H1 (cell line): ENCODE data around the gene CFAP100. TPM values are rescaled to one million over a fixed set of nuclear protein-coding genes. Genes with fewer than 3 reads are reported as not detected.
A peak's percentile ranks its signal among the peaks of the same experiment; 100 is the strongest.

Experiments used
- CTCF ChIA-PET: fragments of 300-600 bp; sonication (Branson Sonifier 250); formaldehyde crosslinking; loops from one replicate; lab custom pipeline; 2021; ENCODE audit not compliant: partially characterized antibody; lab: Charles Lee
- POLR2A ChIA-PET: fragments of 300-600 bp; sonication (Branson Sonifier 250); formaldehyde crosslinking; loops from one replicate; lab custom pipeline; 2021; ENCODE audit warnings: inconsistent platforms; ENCODE audit not compliant: partially characterized antibody; lab: Charles Lee
- DNase-seq, 2 experiments: peaks; one replicate each; pipeline versions ENCODE4 v3.0.0 to v3.0.0-alpha.2; 2010 to 2022; ENCODE audit warnings: low spot score in 2 of 2, low read depth in 1 of 2, mixed read lengths in 1 of 2
- FAIRE-seq: peaks from 2 replicates; lab custom pipeline; 2011; peaks lifted over from hg19 to GRCh38; lab: Jason Lieb, UNC
- H2AFZ ChIP-seq: 2 replicates; pipeline ENCODE4 v1.8.1; 2012; ENCODE audit warnings: low read length, inconsistent platforms
- H2AK5ac ChIP-seq: 2 replicates; pipeline ENCODE4 v1.6.1; 2013; ENCODE audit warnings: low read depth, low read length
- H2BK120ac ChIP-seq: replicated peaks from 2 replicates; pipeline ENCODE3; 2013; ENCODE audit warnings: low read depth, low read length, inconsistent platforms
- H2BK12ac ChIP-seq: 2 replicates; pipeline ENCODE4 v1.6.1; 2013; ENCODE audit warnings: low read depth, low read length
- H2BK15ac ChIP-seq: 2 replicates; pipeline ENCODE4 v1.6.1; 2013; ENCODE audit warnings: low read length
- H2BK20ac ChIP-seq: 2 replicates; pipeline ENCODE4 v1.6.1; 2013; ENCODE audit warnings: low read length
- H2BK5ac ChIP-seq: 2 replicates; pipeline ENCODE4 v1.6.1; 2013; ENCODE audit warnings: low read depth, low read length
- H3K14ac ChIP-seq: 2 replicates; pipeline ENCODE4 v1.6.1; 2013; ENCODE audit warnings: inconsistent platforms; ENCODE audit not compliant: insufficient read length
- H3K18ac ChIP-seq: 2 replicates; pipeline ENCODE4 v1.6.1; 2013; ENCODE audit warnings: low read length; ENCODE audit errors: extremely low read depth
- H3K23ac ChIP-seq: 2 replicates; pipeline ENCODE4 v1.6.1; 2013; ENCODE audit warnings: inconsistent platforms; ENCODE audit not compliant: insufficient read length
- H3K23me2 ChIP-seq: 2 replicates; pipeline ENCODE4 v1.6.1; 2013; ENCODE audit warnings: low read depth, low read length
- H3K27ac ChIP-seq: 2 replicates; pipeline ENCODE4 v1.6.1; 2011; ENCODE audit warnings: low read depth, low read length, inconsistent platforms
- H3K27me3 ChIP-seq, 4 experiments: replicated peaks in 1 of 4; 1 replicate in 1 of 4; 2 replicates in 3 of 4; pipeline versions ENCODE4 v1.6.1 to v1.8.1; 2011 to 2013; ENCODE audit warnings: low read length in 3 of 4, mild to moderate bottlenecking in 3 of 4, inconsistent platforms in 2 of 4, mixed read lengths in 2 of 4, moderate library complexity in 1 of 4; ENCODE audit not compliant: control insufficient read depth in 3 of 4, insufficient read depth in 3 of 4; ENCODE audit errors: extremely low read depth in 1 of 4
- H3K36me3 ChIP-seq, 4 experiments: 2 replicates each; pipeline versions ENCODE4 v1.6.1 to v1.8.1; 2011 to 2013; ENCODE audit warnings: mild to moderate bottlenecking in 4 of 4, low read length in 3 of 4, moderate library complexity in 2 of 4, control low read depth in 1 of 4, inconsistent platforms in 1 of 4; ENCODE audit not compliant: insufficient read depth in 4 of 4, control insufficient read depth in 2 of 4
- H3K4ac ChIP-seq: replicated peaks from 2 replicates; pipeline ENCODE3; 2013; ENCODE audit warnings: low read length, low read depth, mixed read lengths, inconsistent platforms; ENCODE audit not compliant: insufficient read length
- H3K4me1 ChIP-seq, 4 experiments: replicated peaks in 1 of 4; 1 replicate in 1 of 4; 2 replicates in 3 of 4; pipeline versions ENCODE4 v1.6.1 to v1.8.1; 2011 to 2013; ENCODE audit warnings: low read length in 3 of 4, inconsistent platforms in 2 of 4, mixed read lengths in 1 of 4; ENCODE audit not compliant: insufficient read depth in 4 of 4, control insufficient read depth in 3 of 4
- H3K4me2 ChIP-seq, 2 experiments: 2 replicates each; pipeline versions ENCODE4 v1.6.1 to v1.8.1; 2011 to 2013; ENCODE audit warnings: low read depth in 2 of 2, low read length in 2 of 2, control low read depth in 1 of 2, inconsistent platforms in 1 of 2, mild to moderate bottlenecking in 1 of 2; ENCODE audit not compliant: insufficient read depth in 1 of 2
- H3K4me3 ChIP-seq, 4 experiments: fragments of 200-600, 300-600 bp in 1 of 4; sonication (generic), shearing (Covaris generic), sonication (Bioruptor Twin) in 1 of 4; 2 replicates each; pipeline versions ENCODE4 v1.5.1 to v1.8.1; 2011 to 2016; ENCODE audit warnings: low read length in 4 of 4, low read depth in 3 of 4, control low read depth in 2 of 4, inconsistent platforms in 2 of 4, mild to moderate bottlenecking in 2 of 4, mixed read lengths in 1 of 4, moderate library complexity in 1 of 4; ENCODE audit not compliant: insufficient read depth in 2 of 4; ENCODE audit errors: extremely low read depth in 1 of 4
- H3K56ac ChIP-seq: replicated peaks from 2 replicates; pipeline ENCODE3; 2013; ENCODE audit warnings: low read depth, mild to moderate bottlenecking, mixed read lengths, low read length, inconsistent platforms; ENCODE audit not compliant: insufficient read length
- H3K79me1 ChIP-seq: 2 replicates; pipeline ENCODE4 v1.6.1; 2013; ENCODE audit warnings: low read depth, low read length, control low read depth
- H3K79me2 ChIP-seq, 2 experiments: 2 replicates each; pipeline versions ENCODE4 v1.6.1 to v1.8.1; 2012 to 2013; ENCODE audit warnings: low read length in 2 of 2, mild to moderate bottlenecking in 2 of 2, inconsistent platforms in 1 of 2; ENCODE audit not compliant: insufficient read depth in 2 of 2, control insufficient read depth in 1 of 2
- H3K9ac ChIP-seq, 4 experiments: replicated peaks in 1 of 4; 1 replicate in 1 of 4; 2 replicates in 3 of 4; pipeline versions ENCODE4 v1.6.1 to v1.8.1; 2011 to 2013; ENCODE audit warnings: low read depth in 3 of 4, low read length in 3 of 4, control low read depth in 2 of 4, mild to moderate bottlenecking in 2 of 4, moderate library complexity in 2 of 4, inconsistent platforms in 1 of 4; ENCODE audit errors: extremely low read depth in 1 of 4
- H3K9me3 ChIP-seq, 2 experiments: 2 replicates each; pipeline versions ENCODE4 v1.6.1 to v1.8.1; 2012 to 2013; ENCODE audit warnings: mild to moderate bottlenecking in 2 of 2, moderate library complexity in 2 of 2, control low read depth in 1 of 2, inconsistent platforms in 1 of 2, low read depth in 1 of 2, low read length in 1 of 2, mixed read lengths in 1 of 2; ENCODE audit not compliant: insufficient read depth in 2 of 2
- H4K20me1 ChIP-seq, 2 experiments: replicated peaks in 1 of 2; 2 replicates each; pipeline versions ENCODE3 to v1.8.1; 2011 to 2013; ENCODE audit warnings: inconsistent platforms in 2 of 2, low read length in 2 of 2, mild to moderate bottlenecking in 1 of 2; ENCODE audit not compliant: insufficient read depth in 2 of 2, control insufficient read depth in 1 of 2
- H4K5ac ChIP-seq: 2 replicates; pipeline ENCODE4 v1.6.1; 2013; ENCODE audit warnings: low read length, low read depth, mixed read lengths, inconsistent platforms; ENCODE audit not compliant: insufficient read length
- H4K8ac ChIP-seq: 2 replicates; pipeline ENCODE4 v1.8.0; 2013; ENCODE audit warnings: mild to moderate bottlenecking, moderate library complexity, low read length, inconsistent platforms; ENCODE audit not compliant: insufficient read depth; ENCODE audit errors: extremely low read depth
- H4K91ac ChIP-seq: replicated peaks from 2 replicates; pipeline ENCODE3; 2013; ENCODE audit warnings: low read length, mixed read lengths, inconsistent platforms; ENCODE audit not compliant: insufficient read length
- BCL11A ChIP-seq, 2 experiments: IDR thresholded peaks; one replicate each; pipeline ENCODE4 v1.6.1; 2011; ENCODE audit warnings: low read depth in 2 of 2, low read length in 2 of 2, mild to moderate bottlenecking in 2 of 2
- CEBPB ChIP-seq: IDR thresholded peaks from 2 replicates; pipeline ENCODE4 v1.6.1; 2012; ENCODE audit warnings: low read depth, low read length
- CHD2 ChIP-seq: IDR thresholded peaks from 2 replicates; pipeline ENCODE4 v1.6.1; 2012; ENCODE audit warnings: low read length, improper control_type of control experiment
- EGR1 ChIP-seq: IDR thresholded peaks from 2 replicates; pipeline ENCODE4 v1.6.1; 2011; ENCODE audit warnings: low read depth, low read length, borderline replicate concordance
- FOSL1 ChIP-seq: IDR thresholded peaks from 2 replicates; pipeline ENCODE4 v1.6.1; 2011; ENCODE audit warnings: mild to moderate bottlenecking, low read depth, low read length, moderate library complexity; ENCODE audit not compliant: insufficient read depth
- GABPA ChIP-seq: IDR thresholded peaks from 2 replicates; pipeline ENCODE4 v1.6.1; 2011; ENCODE audit warnings: mild to moderate bottlenecking, low read length, moderate library complexity, borderline replicate concordance; ENCODE audit not compliant: insufficient read depth
- JUN ChIP-seq: IDR thresholded peaks from 2 replicates; pipeline ENCODE4 v1.6.1; 2011; ENCODE audit warnings: low read depth, mild to moderate bottlenecking, improper control_type of control experiment, low read length
- JUND ChIP-seq: IDR thresholded peaks from 2 replicates; pipeline ENCODE4 v1.6.1; 2011; ENCODE audit warnings: mild to moderate bottlenecking, improper control_type of control experiment, low read length
- KDM4A ChIP-seq: IDR thresholded peaks from one replicate; pipeline ENCODE4 v1.7.1; 2012; ENCODE audit warnings: low read depth, mild to moderate bottlenecking, moderate library complexity, low read length, inconsistent platforms; ENCODE audit not compliant: severe bottlenecking
- MAFK ChIP-seq: IDR thresholded peaks from 2 replicates; pipeline ENCODE4 v1.6.1; 2012; ENCODE audit warnings: low read depth, mild to moderate bottlenecking, improper control_type of control experiment, low read length
- SP4 ChIP-seq: IDR thresholded peaks from 2 replicates; pipeline ENCODE4 v1.6.1; 2012; ENCODE audit warnings: low read length, inconsistent platforms
- TAF1 ChIP-seq: IDR thresholded peaks from 2 replicates; pipeline ENCODE4 v1.6.1; 2011; ENCODE audit warnings: mild to moderate bottlenecking, low read depth, low read length
- TEAD4 ChIP-seq: IDR thresholded peaks from 2 replicates; pipeline ENCODE4 v1.6.1; 2012; ENCODE audit warnings: low read depth, low read length, inconsistent platforms, mixed read lengths
- WGBS, 2 experiments: shearing (Covaris generic) in 1 of 2; methylation state at CpG; one replicate each; pipeline versions ENCODE4 v1.1.6 to v1.1.7; 2013 to 2015; ENCODE audit warnings: low lambda C conversion rate in 2 of 2, mixed read lengths in 2 of 2, inconsistent platforms in 1 of 2, low coverage in 1 of 2, missing lambda C conversion rate in 1 of 2; ENCODE audit not compliant: insufficient replicate concordance in 2 of 2, insufficient coverage in 1 of 2, insufficient read length in 1 of 2; ENCODE audit errors: extremely low coverage in 1 of 2, missing lambda C conversion rate in 1 of 2; 5-methylcytosine and 5-hydroxymethylcytosine counted together
- polyA plus RNA-seq, 7 experiments: library from polyadenylated mRNA; depleted of rRNA in 3 of 7; stranded (reverse) in 5 of 7; unstranded in 2 of 7; fragments of >200 nt in 5 of 7; fragments of 200-250 nt in 2 of 7; gene quantifications; 1 replicate in 5 of 7; 2 replicates in 1 of 7; 4 replicates in 1 of 7; pipeline versions ENCODE4 v1.2.1 to v1.2.3, GENCODE V29; 2011 to 2013; ENCODE audit warnings: missing spikeins in 2 of 7, mixed read lengths in 2 of 7
- total RNA-seq: library from RNA; stranded (reverse); fragmentation: NEBNext Ultra II Directional; extraction: Animal tissue kit (Norgen Biotek cat#: 25700); gene quantifications from 2 replicates; pipeline ENCODE4 v1.2.1, GENCODE V29; 2021
- TF ChIP-seq, protein P1 (sequence below): IDR thresholded peaks from 2 replicates; pipeline ENCODE4 v1.6.1; 2011; ENCODE audit warnings: low read length, improper control_type of control experiment

CFAP100 gene
- total and polyA plus RNA-seq, 2 of the 8 experiments (the other 6 are each of a cell fraction or from before 2014, with no cell fraction given), result 0.17 TPM; not detected in 1

DNA sequence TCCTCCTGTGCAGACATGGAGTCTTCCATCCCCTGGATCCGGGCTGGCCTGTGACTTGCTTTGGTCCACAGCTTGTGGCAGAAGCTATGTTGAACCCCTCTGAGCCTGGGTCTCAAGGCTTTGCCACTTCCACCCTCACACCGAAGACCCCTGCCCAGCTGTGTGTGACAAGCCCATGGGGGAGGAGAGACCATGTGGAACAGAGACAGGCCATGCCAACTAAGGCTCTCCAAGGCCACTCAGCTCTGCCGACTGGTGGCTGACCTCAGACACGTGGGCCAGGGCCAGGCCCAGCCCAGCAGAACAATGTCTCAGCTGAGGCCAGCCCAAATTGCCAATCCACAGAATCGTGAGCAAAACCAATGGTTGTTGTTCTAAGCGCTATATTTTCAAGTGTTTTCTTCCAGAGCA, 16.4 kb upstream of the CFAP100 start:
- Histone ChIP-seq H2BK5ac (no peak overlapping the region), H2BK15ac (peak overlapping the region; percentile 23; the same call in 1 of the 2 replicates), H3K79me2 (no peaks in the 10 kb centered on the region), H2BK120ac (no peak overlapping the region), H3K4me3 (no peak overlapping the region), H4K20me1 (no peaks in the 10 kb centered on the region), H3K14ac (no peak overlapping the region), H3K27ac (no peak overlapping the region), H2AK5ac (no peak overlapping the region), H2BK20ac (no peak overlapping the region), H3K23ac (peak overlapping the region; percentile 93), H3K23me2 (no peaks in the 10 kb centered on the region), H2AFZ (no peak overlapping the region), H4K91ac (no peak overlapping the region), H3K4me2 (no peak overlapping the region), H4K5ac (no peak overlapping the region), H3K4ac (no peak overlapping the region), H3K9me3 (peaks cover 0 to 6% of the 10 kb centered on the region in 2 experiments; a peak in 1 of 4 replicates), H3K18ac (no peak overlapping the region), H3K79me1 (no peaks in the 10 kb centered on the region), H3K9ac (no peak overlapping the region), H3K56ac (no peak overlapping the region), H2BK12ac (no peak overlapping the region; the same call in 1 of the 2 replicates), H4K8ac (no peak overlapping the region), H3K27me3 (no peaks in the 10 kb centered on the region), H3K4me1 (peaks cover 0 to 7% (median 3%) of the 10 kb centered on the region in 4 experiments; a peak in 4 of 7 replicates), H3K36me3 (no peaks in the 10 kb centered on the region)
- CTCF ChIA-PET, result interaction anchor here (0.6 to 2.9 kb wide), 11 partner anchors 11 to 785 kb away, joined by 3 to 16 read pairs (median 5); partner anchors contain the start of gene CFAP100
- POLR2A ChIA-PET, result no interaction called here
- DNase-seq (no peak), FAIRE-seq (no peak)
- 84% methylated on average over 6 of the region's 6 CpGs; no CpG with 5 or more reads in 1 of the 2 experiments for WGBS, 2 experiments
- TF ChIP-seq MAFK, result no peak
- no peak for TF ChIP-seq TEAD4
- no peak for TF ChIP-seq CHD2
- TF ChIP-seq KDM4A, result no peak
- no peak for TF ChIP-seq CEBPB
- TF ChIP-seq FOSL1, result no peak
- no peak for TF ChIP-seq JUN
- no peak for TF ChIP-seq EGR1
- TF ChIP-seq, protein P1, sequence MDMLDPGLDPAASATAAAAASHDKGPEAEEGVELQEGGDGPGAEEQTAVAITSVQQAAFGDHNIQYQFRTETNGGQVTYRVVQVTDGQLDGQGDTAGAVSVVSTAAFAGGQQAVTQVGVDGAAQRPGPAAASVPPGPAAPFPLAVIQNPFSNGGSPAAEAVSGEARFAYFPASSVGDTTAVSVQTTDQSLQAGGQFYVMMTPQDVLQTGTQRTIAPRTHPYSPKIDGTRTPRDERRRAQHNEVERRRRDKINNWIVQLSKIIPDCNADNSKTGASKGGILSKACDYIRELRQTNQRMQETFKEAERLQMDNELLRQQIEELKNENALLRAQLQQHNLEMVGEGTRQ, result no peak
- no peak for TF ChIP-seq TAF1
- no peak for TF ChIP-seq GABPA
- no peak for TF ChIP-seq BCL11A (IDR thresholded peaks at IDR 0.05; ENCODE audit: low read depth in 2 of 2, low read length in 2 of 2)
- TF ChIP-seq JUND, result no peak
- no peak for TF ChIP-seq SP4
